ENCODE measurements around the gene LDLRAD4.

The LDLRAD4 gene

DNA sequence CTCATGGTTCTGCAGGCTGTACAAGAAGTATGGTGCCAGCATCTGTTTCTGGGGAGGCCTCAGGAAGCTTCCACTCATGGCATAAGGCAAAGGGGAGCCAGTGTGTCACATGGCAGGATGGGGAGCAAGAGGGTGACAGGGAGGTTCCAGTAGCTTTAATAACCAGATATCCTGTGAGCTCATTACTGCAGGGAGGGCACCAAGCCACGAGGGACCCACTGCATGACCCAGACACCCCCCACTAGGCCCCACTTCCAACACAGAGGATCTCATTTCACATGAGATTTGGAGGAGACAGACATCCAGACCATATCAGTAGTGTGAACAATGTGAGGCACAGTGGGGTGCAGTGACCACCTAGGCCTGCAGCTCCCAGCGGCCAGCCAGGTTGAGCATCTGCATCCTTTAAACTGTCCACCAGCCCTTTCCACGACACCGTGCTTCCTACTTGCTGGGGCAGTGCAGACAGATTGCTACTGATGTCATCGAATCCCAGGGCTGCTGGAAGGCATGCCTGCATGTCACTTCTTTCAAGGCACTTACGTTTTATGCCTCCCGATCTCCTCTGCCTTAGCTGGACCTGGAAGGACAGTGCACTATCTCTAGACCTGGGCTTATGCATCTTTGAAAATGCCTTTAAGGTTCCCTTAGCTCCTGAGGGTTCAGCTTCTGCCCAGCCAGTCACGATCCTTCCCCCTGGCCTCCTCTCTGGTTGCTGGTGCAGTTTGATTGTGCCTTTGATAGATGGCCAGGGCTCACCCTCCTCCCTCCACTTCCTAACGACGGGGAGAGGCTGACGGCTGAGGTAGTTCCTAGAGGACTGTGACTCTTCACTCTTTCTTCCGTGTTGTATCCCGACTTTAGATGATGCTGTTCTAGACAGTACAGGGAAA, 333.5 kb downstream of the LDLRAD4 start:
- no peak for DNase-seq (ENCODE audit: low spot score)

DNA sequence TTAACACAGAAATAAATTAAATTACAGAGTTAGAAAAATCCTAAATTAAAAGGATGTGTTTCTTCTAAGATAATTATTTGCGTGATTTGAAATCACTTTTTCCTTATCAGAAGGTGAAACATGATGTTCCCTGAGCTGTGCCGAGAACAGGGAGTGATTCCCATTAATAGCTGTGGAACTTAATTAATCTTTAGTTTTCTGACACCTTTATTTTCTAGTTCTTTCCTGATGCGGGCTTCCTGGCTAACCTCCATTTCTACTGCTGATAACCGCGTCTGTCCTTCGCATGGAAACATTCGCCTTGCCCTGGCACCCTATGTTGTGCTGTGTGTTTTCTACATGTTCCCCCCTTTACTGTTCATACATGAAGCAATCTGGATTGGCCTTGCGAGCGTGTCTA, 334.9 kb downstream of the LDLRAD4 start:
- DNase-seq (ENCODE audit: low spot score): no peak

DNA sequence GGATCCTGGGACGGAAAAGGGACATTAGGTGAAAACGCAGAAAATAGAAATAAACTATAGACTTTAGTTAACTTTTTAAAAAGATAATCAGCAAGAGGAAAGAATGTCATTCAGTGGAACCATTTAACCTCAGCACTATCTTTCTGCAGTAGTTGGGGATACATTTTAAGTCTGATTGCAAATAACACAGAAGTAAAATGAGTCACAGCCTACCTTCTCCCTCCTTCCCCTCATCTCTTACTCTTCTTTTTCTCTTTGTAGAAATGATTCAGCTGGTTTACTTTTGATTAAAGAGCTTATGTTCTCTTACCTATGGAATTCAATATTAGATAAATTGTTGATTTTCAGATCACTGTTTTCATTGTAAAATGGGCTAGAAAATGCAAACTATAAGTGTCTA, 336.6 kb downstream of the LDLRAD4 start:
- DNase-seq (ENCODE audit: low spot score): no peak

DNA sequence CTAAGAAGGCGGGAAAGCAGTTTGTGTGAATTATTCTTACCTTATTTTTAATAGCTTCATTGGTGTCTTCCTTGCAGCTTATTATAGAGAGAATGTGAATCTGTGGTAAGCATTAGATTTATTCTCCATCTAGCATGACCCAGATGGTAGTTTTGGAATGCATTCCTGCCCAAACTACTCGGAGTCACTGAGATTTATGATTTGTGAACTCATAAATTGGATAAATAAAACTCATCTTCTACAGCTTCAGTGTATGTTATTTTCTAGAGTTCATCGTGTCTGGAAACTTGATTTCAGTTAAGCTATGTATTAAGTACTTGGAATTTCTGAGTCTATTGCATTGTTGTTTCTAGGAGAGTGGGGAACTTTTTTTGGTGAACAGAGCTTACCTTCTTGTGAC, 337.3 kb downstream of the LDLRAD4 start:
- DNase-seq (ENCODE audit: low spot score): no peak

DNA sequence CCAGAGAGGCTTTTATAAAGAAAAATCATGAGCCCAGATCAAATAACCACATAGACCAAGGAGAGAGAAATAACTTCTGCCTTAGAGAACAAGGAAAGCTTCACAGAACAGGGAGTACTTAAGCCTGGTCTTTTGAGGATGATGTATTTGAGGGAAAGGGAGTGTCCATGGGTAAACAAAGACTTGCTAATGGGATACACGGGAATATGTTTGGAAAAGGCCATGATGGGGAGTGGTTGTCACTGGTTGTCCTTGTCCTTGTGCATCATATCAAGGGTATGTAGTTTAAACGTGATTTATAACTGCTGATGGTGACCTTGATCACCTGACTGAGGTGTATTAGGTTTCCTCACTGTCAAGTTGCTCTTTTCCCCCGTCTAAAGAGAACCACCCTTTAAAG, 337.9 kb downstream of the LDLRAD4 start:
- no peak for DNase-seq (ENCODE audit: low spot score)

DNA sequence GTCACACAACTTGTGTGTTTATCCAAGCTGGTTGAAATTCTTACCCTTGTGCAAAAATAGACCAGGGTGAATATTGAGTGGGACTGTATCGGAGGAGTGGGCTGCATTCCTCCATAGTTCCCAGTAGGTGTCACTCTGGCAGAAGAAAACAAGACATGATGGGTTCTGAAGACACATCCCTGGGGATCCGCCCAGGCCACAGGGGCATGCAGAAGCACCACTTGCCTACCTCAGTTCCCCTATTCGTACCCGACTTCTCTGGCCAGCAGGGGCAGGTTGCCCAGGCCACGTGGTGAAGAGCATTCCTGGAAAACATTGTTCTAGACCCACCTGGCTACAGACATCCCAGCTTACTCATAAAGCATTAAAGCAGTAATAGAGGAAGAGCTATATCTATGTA, 339.6 kb downstream of the LDLRAD4 start:
- peak; percentile 54 for DNase-seq (ENCODE audit: low spot score)

DNA sequence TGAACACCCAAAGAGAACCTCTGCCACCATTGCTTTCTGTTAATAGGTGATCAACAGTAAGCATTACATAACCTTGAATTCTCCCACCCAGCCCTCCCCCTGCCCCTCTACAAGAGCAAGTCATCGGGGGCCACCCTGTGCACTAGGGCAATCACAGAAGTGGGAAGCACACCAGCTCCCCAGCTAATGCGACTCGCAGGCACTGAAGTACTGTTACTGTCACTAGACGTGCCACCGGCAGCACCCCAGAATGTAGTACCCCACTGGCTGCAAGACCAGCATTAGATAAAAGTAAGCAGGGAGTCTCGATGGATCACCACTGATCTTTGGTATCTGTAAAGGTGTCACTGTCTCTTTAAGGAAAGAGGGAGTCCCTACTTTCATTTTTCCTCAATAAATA, 340.2 kb downstream of the LDLRAD4 start:
- DNase-seq (ENCODE audit: low spot score): no peak

DNA sequence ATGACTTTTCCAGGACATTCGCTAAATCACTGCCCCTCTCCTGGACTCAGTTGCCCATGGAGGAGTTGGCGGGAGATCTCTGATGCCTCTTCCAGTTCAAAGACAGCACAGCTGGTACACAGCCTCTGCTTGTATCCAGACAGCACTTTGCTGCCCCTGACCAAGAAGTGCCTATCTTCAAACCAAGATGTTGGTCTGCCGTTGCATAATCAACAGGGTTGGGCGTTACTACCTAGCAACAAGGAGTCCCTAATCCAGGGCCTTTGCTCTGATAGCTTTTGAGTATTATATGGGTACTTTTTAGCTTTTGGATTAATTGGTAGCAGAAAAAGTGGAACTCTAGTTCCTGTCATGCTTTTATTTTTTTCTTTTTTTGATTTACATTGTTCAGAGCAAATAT, 341.2 kb downstream of the LDLRAD4 start:
- DNase-seq (ENCODE audit: low spot score): no peak

DNA sequence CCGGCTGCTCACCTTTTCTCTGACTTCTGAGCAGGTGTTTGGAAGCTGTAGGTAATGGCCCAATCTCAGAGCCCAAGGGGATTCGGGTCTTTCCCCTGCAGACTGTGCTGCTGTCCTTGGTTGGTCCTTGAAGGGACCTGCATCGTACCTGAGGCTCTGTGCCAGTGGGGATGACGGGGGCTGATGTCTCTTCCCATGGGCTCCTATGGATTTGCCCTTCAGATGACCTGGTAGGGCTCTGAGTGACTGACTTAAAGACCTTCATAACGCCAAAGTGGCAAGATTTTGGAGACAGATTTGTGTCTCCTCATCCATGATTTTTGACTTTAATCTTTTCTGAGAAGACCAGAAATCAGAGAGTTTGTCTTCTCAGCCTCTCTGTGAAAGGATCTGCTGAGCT, 341.7 kb downstream of the LDLRAD4 start:
- no peak for DNase-seq (ENCODE audit: low spot score)

DNA sequence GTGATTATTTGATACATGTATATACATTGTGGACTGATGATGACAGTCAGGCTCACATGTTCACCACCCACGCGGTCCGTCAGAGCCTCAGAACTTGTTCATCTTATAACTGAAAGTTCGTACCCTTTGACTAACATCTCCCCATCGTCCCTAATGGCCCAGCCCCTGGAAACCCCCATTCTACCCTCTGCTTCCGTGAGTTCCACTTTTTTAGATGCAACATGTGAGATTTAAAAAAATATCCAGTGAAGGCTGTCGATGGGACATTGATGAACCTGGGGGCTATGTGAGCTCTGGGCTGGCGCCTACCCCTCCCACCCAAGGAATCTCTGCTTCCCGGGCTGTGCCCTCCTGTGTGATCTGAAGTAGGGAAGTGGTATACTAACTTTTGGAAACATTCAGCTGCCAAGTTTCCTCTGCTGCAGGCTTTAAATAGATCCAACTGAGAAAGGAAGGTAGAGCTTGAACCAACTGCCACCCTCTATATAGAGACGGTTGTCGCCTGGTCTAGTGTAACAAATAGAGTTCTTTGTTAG, 344.0 kb downstream of the LDLRAD4 start:
- DNase-seq (ENCODE audit: low spot score): peak; percentile 20

DNA sequence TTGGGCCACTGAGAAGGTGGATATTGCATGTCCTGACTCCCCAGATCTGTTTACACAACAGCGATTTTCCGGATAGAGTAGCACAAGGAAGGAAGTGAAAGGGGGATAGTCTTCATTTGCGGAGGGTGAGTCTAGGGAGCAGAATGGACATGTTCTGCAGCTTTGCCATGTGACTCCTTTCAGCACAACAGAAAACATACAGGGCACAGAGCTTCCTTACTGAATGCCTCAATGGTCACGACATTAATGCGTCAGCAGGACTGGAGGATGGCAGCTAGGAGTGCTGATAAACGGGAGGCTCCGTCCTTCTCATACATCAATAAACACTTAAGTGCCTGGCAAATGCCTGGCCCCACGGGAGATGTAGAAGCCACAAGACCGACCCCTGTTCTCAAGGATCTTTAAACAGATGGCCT, 344.8 kb downstream of the LDLRAD4 start:
- no peak for DNase-seq (ENCODE audit: low spot score)

DNA sequence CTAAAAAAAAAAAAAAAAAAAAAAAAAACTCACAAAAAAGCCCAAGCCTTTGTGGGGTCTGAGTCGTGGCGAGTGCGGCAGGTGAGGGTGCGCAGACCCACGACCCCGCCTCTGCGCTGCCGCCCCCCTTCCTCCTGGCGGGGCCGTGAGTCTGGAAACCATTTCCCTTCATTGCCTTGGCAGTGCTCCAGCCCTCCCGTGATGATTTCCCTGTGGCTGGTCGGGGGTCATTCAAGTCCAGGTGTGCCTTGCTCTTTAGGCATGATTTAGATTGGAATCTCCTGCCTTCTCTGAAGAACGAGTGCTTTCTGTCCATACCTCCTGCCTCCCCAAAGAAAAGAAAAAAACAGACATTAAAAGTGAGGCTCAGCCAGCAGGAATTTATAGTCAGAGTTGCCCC, 346.0 kb downstream of the LDLRAD4 start:
- DNase-seq (ENCODE audit: low spot score): no peak

DNA sequence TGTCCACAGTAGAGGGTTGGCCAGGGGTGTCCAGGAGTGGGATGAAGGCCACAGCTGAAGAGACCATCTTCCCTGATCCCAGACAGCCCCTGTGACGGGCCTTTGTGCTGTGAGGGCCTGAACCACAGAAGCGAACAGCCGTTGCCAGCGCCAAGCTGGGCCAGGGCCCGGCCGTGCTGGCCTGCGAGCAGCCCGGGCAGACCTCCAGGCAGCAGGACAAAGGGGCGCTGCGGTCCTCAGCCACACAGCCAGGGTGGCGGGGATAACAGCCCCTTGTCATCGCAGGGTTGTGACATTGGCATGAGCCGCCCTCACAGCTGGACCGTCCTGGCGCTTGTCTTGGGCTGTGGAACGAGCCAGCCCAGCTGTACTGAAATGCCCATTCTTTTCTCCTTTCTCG, 346.7 kb downstream of the LDLRAD4 start:
- no peak for DNase-seq (ENCODE audit: low spot score)

DNA sequence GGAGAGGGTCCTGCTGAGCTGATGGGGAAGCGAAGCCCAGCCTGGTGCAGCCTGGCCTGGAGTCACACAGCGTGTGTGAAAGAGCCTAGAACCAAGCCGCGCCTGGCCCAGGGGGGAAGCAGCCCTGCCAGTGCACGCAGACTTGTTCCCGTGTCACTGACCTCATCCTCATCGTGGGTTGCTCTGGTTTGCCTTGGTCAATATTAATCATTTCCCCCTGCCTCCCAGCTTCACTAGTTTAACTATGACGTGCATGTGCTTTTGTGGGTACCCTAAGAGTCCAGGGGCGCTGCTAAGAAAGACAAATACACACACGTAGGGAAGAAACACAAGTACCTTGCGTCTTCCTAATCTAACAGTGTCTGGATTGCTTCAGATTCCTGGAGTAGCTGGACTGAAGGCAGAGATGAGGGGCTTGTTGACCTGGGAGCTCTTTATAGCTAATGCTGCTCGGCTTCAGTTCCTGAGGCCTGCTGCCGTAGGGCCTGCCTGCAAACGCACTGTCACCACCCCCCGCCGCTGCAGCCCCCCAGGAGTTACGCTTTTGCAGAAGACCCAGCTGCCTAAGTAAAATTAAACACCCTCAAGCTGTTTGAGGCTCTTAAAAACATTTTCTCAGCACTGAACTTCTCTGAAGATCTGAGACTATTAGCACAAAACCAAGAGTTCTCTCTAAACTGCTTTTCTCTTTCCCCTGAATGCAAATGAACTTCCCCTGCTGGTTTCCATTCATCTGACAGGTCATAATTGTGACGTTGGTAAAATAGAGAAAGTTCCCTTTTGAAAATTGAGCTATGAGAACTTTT, 348.6 kb downstream of the LDLRAD4 start:
- no peak for DNase-seq (ENCODE audit: low spot score)

DNA sequence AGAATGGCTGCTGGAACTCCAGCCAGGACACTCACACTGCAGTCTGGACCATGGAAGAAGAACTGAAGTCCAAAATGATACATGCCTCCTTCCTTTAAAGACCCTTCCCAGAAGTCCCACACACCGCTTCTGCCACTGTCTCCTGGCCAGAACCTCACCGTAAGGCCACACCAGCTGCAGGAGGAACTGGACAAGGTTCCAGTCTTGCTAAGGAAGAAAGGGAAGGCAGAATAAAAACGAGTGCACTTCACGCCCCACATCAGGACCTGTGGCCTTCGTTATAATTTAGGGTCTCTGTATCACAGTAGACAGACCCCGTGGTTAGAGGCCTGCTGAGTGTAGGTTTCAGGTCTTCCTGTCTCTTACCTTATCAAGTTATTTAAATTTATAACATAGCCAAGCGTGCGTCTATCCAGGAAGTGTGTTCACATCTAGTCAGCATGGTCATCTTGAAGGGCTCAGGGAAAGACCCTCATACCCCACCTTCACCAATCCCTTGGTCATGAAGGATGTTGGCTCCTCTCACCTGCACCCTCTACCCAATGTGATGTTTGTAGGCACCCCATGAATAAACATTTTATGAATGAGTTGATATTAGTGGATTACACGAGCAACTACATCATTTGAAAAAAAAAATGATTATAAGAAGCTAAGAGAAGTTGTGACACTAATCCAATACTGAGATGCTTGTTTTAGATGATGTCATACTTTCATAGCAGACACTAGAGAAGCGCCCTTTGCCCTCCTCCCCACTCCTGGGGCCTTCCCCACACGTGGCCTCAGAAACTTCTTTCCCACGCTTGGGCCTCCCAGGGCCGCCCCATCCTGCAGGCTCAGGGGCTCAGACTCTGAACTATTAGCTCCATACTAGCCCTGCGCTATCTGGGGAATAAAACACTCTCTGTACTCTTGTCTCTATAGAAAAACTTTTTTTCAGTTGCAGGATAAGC, 350.2 kb downstream of the LDLRAD4 start:
- DNase-seq (ENCODE audit: low spot score): no peak

DNA sequence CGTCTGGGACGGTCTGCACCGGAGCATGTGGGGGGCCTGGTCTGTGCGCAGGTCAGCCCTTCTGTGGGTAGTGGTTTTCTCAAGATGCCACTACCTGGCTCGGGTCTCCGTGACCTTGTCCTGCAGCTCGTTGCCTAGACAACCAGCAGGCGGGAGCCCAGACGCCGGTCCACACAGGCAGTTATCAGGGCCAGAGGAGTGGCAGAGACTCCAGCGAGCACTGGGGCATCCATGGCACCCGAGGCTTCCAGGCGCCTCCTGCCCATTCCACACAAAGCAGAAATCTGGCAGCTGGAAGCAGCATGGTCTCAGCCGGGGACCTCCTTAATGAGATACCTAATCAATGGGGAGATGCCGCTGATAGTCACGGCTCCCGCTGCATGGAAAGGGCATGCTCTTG, 351.7 kb downstream of the LDLRAD4 start:
- no peak for DNase-seq (ENCODE audit: low spot score)

DNA sequence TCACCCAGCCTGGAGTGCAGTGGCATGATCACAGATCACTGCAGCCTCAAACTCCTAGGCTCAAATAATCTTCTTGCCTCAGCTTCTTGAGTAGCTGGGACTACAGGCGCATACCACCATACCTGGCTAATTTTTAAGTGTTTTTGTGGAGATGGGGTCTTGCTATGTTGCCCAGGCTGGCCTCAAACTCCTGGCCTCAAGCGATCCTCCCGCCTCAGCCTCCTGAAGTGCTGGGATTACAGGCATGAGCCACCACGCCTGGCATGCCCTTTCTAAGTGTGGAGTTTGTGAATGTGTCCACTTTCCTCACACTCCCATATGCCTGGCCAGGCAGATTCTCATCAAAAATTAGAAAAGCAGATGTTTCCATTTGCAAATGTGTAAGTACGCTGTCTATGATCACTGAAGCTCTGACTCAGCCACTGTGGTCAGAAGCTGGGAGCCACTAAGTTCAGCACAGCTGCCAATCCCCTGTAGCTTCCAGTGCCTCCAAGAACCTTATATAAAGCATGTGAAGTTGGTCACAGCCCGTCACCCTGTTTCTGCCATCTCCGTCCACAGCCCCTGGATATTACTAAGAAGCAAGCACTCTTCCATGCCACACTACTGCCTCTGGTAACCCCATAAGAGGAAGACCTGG, 352.4 kb downstream of the LDLRAD4 start:
- DNase-seq (ENCODE audit: low spot score): no peak

DNA sequence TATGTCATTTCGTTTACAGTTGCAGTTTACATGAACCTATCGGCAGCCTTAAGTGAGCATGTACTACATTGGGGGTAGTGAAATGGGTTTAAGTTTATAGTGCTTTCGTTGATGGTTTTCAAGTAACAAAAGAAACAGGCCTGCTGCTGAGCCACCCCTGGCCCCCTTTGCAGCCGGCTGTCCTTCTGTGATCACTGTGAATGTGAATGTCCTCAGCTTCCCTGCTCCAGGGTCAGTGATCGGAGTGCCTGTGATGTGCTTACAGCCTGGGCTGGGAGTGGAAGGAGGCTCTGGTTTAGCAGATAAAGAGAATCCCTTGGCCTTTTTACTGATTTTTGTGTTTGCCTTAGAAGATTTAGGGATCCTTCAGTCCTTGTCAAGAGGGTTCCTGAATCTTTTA, 353.6 kb downstream of the LDLRAD4 start:
- DNase-seq (ENCODE audit: low spot score): no peak

DNA sequence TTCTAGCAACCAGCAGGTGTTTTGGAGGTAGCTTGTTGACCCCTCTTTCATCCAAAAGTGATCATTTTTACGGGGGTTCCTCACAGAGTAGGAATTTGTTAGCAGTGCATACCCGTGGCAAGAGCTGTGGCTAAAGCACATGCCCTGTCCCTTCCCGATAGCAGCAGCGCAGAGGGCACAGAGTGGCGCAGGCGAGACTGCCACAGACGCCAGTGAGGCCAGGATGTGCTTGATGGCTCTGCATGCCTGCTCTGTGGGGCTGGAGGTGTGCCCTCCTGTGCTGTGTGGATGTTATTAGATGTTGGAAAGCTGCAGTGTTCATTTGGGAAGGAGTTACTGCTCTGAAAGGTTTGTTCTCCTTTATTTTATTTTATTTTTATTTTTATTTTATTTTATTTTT, 354.2 kb downstream of the LDLRAD4 start:
- DNase-seq (ENCODE audit: low spot score): no peak

DNA sequence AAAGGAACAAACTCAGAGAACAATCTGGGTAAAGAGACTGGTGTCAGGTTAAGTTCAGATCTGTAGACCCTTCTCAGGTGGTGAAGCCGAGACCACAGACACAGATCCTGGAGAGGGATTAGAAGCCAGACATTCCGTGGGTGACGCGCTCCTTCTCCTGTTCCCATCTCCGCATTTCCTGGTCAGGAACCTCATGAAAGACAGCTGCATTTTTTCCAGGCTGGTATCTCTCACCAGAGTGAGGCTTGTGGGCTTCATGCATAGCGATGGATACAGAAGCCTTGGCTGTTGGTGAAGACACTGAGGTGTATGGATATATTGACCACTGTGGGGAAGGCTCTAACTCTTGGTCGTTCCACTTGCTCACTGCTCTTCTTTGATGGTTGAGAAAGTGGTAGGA, 355.2 kb downstream of the LDLRAD4 start:
- no peak for DNase-seq (ENCODE audit: low spot score)

DNA sequence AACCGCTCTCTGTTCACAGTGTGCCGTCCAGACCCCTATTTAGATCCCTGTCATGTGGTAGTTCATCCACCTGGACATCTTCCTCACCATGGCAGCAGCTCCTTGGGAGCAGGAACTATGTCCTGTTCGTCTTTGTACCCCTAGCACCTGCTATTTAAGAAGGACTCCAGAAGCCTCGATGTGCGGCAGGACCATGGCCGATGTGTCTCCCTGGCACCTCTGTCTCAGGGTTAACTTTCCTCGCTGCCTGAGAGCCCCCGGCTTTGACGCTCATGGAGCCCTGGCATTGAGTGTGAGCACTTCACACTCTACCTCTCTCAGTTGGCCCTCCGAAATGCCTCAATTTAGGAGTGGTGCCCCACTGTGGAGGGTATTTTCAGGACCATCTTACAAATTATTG, 355.8 kb downstream of the LDLRAD4 start:
- DNase-seq (ENCODE audit: low spot score): no peak
